T47D (cell line): ENCODE measurements around the gene TAMALIN.

Experiments
- DNase-seq, 2 experiments: peaks; one replicate each; pipeline versions ENCODE4 v3.0.0 to v3.0.0-alpha.2; 2011 to 2012; ENCODE audit warnings: low read depth in 1 of 2, low spot score in 1 of 2
- JUND ChIP-seq: IDR thresholded peaks from 2 replicates; pipeline ENCODE4 v1.6.1; 2012; ENCODE audit warnings: low read depth
- in situ Hi-C: cut with HindIII; loops from 2 replicates; pipeline ENCODE4 v1.10.0; 2016; ENCODE audit warnings: low sequenced_read_pairs, low pct_unique_long_range_greater_than_20kb

TAMALIN gene

GRCh38 chr12:52050758-52051541, 44.2 kb downstream of the TAMALIN start, which contains the start of gene NR4A1:
NR4A1 (plus strand) TSS chr12:52051442; CDS start chr12:52054329, 2,887 bp downstream.
- peak; percentile 95 to 98 for DNase-seq
- in situ Hi-C loops, result no loop called here
- no peak for TF ChIP-seq JUND

- no peak for TF ChIP-seq JUND
- peak; percentile 78 to 96 for DNase-seq
- in situ Hi-C loops, result no loop called here
Observed at GRCh38 chr12:52052468-52053186, 45.9 kb downstream of the TAMALIN start.

GRCh38 chr12:52053536-52054209, 46.9 kb downstream of the TAMALIN start:
- DNase-seq, result no peak
- in situ Hi-C loops, result no loop called here
- no peak for TF ChIP-seq JUND

GRCh38 chr12:52054231-52054832, 47.6 kb downstream of the TAMALIN start:
- no peak for DNase-seq
- in situ Hi-C loops, result no loop called here
- no peak for TF ChIP-seq JUND

- TF ChIP-seq JUND, result no peak
- in situ Hi-C loops, result no loop called here
- no peak for DNase-seq
Observed at GRCh38 chr12:52054833-52055730, 48.3 kb downstream of the TAMALIN start.

GRCh38 chr12:52055731-52056711, 49.3 kb downstream of the TAMALIN start:
- in situ Hi-C loops, result no loop called here
- no peak for DNase-seq
- no peak for TF ChIP-seq JUND

GRCh38 chr12:52056801-52057637, 50.3 kb downstream of the TAMALIN start:
- no peak for DNase-seq
- TF ChIP-seq JUND, result no peak
- in situ Hi-C loops, result no loop called here

- in situ Hi-C loops, result no loop called here
- TF ChIP-seq JUND, result no peak
Observed at GRCh38 chr12:52057638-52058576, 51.2 kb downstream of the TAMALIN start.

GRCh38 chr12:52058631-52059361, 52.0 kb downstream of the TAMALIN start:
- TF ChIP-seq JUND, result no peak
- DNase-seq, result no peak
- in situ Hi-C loops, result no loop called here

More at GRCh38 chr12:52057638-52058576, 51.2 kb downstream of the TAMALIN start:
- no peak for DNase-seq
